Hematopoietic multipotent progenitor cell treated with erythropoietin and hydrocortisone succinate and interleukin-3 and kit ligand, for 4 days (in vitro differentiated cells): ENCODE measurements around the gene FAM241A.
"Not testable (repeated sequence)": the region's sequence is repeated elsewhere in the genome, so short reads cannot be mapped to it uniquely, and the experiment has no call there.

Experiments
- DNase-seq: peaks from one replicate; pipeline ENCODE4 v3.0.0-alpha.2; 2015

FAM241A gene

GRCh38 chr4:112140536-112140935 is 4.7 kb upstream of the FAM241A start:
- DNase-seq = no peak

DNA sequence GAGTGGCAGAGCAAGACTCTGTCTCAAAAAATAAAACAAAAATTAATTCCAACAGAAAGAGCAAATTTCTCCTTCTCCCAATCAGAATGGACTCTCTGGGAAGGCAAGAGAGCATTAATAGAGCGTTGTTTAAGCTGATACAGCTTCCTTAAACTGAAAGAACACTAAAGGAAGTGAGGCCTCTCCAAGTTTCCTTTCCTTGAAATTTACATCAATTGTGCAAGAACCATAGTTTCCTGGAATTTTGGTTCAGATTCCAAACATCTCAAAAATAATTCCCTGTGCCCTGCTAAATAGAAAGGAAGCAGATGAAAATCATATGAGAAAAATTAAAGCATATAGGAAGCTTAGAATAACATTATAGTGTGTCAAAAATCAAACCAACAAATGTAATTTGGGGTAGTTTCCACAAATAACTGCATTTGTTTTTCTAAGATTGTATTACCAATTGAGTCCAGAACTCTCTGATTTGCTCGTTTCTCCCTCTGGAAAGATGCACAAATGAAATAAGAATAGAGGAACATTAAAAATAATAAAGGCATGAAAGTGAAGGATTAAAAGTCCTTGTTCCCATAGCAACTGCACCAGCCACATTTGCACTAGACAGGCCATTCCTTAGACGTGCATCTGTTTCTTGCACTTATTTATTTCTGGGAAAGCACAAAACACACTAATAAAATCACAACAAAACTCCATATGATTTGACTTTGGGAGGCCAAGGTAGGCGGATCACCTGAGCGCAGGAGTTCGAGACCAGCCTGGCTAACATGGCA is 3.7 kb upstream of the FAM241A start:
- DNase-seq = no peak

- no peak for DNase-seq
Measured at GRCh38 chr4:112142182-112142581, 3.1 kb upstream of the FAM241A start.

DNA sequence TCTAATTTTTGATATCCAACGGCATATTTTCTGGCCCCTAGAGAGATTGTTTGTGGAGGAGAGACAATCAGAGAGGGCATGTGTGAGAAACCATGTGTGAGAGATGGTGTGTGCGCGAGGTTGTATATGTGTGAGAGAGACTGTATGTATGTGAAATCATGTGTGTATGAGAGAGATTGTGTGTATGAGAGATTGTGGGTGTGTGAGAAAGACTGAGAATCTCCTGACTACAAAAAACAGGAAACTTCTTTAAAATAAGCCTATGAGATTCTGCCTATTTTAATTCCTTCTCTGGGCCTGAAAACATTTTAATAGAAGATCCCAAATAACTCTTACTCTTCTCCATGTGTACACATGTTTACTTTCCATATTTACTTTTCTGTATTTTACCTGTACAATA is 1.5 kb upstream of the FAM241A start:
- DNase-seq = no peak

GRCh38 chr4:112144546-112145325 is 518 bp upstream of the FAM241A start:
- no peak for DNase-seq

DNA sequence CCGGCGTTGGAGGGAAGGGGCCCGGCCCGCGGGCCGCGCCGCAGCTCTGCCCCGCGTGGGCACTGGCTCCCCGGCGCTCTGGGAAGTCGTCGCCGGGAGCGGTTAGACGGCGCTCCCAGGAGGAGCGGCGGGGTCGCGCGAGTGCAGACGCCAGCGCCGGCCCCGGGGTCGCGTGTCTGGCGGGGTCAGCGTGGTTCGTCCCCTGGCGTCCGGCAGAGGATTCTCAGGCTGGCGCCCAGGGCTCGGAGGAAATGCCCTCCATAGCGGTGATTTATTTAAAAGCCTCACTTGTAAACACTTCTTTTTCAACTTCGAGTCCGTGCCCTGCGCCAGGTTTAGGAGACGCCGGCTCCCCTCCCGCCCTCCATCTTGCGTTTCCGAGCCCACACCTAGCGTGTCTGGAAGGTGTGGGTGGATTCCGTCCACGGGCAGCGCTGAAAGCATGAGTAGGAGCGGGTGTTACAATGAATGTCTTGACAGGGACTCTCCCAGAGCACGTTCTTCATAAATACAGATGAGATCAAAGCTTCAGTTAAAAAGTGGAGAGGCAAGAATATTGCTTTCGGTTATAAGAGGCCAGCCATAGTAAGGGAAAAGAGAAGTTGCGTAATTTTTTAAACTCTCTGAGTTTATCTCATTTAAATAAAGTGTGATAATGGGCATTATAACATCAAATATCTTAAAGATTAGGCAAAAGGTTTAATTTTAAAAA is 692 bp downstream of the FAM241A start:
- DNase-seq = peak; percentile 74

DNA sequence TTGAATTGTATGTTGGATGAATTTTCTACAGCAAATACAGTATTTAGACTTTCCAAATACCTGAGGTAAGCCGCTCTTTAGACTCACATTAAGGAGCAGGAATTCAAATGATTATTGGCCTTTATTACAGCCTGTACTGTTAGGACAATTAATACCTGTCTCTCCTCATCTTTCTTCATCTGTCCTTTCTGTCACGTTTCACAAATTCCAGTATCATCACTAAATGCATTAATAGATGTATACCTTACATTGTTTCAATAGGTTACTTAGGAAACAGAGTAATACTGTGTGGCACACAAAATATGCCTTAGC is 1.2 kb downstream of the FAM241A start:
- no peak for DNase-seq

DNA sequence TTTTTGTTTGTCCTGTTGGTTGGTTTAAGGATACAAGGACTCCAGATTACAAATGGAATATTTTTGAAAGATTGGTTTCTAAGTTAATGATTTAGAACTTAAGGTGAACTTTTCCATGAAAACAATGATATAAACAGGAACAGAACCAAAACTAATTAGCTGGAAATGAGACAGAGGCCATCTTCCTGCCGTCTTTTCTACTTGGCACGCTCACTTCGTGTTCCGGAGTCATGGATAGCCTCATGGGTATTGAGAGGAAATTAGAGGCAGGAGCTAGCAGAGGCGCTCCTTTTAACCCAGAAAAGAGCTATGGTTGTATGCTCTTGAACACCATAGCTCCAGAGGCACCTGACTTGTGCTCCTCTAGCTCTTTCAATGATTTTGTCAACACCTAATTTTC is 2.4 kb downstream of the FAM241A start:
- peak; percentile 44 for DNase-seq

GRCh38 chr4:112150920-112151319 is 5.7 kb downstream of the FAM241A start:
- DNase-seq = no peak

- no peak for DNase-seq
Measured at GRCh38 chr4:112152521-112152920, 7.3 kb downstream of the FAM241A start.

- DNase-seq = peak; percentile 87
Measured at GRCh38 chr4:112153211-112153791, 8.0 kb downstream of the FAM241A start.

- DNase-seq = no peak
Measured at GRCh38 chr4:112156112-112156511, 10.9 kb downstream of the FAM241A start.

- DNase-seq = peak; percentile 63
Measured at GRCh38 chr4:112156553-112156952, 11.3 kb downstream of the FAM241A start.

GRCh38 chr4:112163706-112164105 is 18.5 kb downstream of the FAM241A start:
- not testable (repeated sequence) for DNase-seq

GRCh38 chr4:112167794-112168193 is 22.5 kb downstream of the FAM241A start:
- DNase-seq = peak; percentile 35

- DNase-seq = no peak
Measured at GRCh38 chr4:112168719-112169500, 23.7 kb downstream of the FAM241A start.

DNA sequence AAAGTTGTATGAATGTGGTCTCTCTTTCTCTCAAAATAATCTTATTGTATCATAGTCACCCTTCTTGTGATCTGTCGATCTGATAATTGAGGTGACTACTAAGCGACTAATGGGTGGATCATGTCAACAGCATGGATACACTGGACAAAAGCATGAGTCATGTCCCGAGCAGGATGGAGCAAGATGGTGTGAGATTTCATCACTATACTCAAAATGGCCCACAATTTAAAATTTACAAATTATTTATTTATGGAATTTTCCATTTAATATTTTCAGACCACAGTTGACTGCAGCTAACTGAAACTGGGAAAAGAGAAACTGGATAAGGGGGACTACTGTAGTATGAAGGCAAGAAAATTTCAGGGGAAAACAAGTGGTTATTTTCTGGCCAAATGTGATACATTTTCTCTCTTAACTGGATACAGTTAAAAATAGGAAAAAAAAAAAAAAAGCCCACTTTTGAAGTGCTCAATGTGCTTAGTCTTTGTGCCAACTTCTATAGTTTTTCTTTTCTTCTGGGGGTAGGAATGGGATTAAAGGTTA is 25.3 kb downstream of the FAM241A start:
- peak; percentile 61 for DNase-seq

DNA sequence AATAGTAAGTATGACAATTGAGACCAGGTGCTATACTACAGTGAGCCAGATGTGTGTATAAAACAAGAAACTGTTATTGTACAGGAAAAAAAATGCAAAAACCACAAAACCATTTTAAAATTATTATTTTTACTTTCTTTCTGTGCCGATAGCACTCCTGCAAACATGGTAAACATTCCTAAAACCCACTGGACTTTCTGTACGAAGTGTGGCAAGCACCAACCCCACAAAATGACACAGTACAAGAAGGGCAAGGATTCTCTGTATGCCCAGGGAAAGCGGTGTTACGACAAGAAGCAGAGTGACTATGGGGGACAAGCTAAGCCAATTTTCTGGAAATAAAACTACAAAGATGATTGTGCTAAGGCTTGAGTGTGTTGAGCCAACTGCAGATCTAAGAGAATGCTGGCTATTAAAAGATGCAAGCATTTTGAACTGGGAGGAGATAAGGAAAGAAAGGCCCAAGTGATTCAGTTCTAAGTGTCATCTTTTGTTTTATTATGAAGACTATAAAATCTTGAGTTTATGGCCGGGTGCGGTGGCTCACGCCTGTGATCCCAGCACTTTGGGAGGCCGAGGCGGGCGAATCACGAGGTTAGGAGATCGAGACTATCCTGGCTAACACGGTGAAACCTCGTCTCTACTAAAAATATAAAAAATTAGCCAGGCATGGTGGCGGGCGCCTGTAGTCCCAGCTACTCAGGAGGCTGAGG is 26.0 kb downstream of the FAM241A start:
- not testable (repeated sequence) for DNase-seq

DNA sequence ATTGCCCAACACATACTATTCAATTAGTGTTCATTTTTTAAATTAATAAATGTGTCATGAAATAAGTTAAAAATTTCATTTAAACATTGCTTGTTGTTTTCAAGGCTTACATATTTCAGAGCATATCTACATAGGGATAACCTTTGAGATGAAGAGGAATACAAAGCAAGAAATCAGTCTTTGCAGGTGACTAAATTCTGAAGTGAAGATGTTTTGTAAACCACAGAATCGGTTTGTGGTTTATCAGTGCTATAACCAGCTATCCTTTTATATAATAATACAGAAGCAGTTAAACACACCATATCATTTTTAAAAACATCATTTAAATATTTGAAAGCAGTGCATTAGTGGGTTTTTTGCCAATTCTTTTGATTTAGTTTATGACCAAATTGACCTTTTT is 26.9 kb downstream of the FAM241A start:
- no peak for DNase-seq

DNA sequence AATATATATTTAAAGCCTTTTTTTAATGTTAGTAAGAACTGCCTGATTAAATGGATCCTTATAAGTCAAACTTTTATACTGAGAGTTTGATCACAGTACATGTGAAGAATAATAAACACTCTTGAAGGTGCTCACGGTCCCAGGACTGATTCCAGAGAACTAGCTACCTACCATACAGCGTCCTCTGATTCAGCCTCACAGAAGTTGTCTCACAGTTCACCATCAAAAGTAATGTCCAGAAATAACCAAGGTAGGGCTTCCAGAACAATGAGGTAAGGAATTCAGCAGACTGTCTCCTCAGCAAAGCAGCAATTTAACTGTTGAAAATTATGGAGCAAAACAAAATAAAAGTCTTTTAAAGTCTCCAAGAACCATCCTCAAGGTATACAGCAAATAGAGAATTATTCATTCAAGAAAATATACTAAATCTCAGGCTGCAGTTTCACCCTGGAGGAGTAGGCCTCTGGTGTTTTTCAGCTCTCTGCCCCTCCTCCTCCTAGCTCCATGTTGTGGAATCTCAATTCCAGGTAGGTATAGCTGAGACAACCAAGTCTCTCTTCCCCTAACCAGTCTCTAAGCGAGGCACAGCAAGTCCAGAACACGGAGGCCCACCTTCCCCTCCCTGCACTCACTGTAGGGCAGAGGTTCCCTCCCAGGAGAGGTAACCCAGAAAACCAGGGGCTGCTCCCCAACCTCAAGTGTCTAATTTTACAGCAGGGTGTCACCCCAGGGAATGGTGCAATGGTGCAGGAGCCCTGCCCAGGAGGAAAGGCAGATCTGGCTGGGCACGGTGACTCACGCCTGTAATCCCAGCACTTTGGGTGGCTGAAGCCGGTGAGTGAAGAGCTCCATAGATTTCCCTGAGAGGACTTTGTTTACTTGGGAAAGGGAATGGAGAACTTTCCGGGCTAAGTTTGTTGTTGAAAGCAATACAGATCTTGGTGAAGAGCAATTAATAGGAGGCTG is 28.6 kb downstream of the FAM241A start:
- no peak for DNase-seq
